GM19238 (cell line): ENCODE data around the gene FGF19.

Experiments used
- DNase-seq: peaks from one replicate; pipeline ENCODE4 v3.0.0; 2011; ENCODE audit warnings: low spot score; ENCODE audit not compliant: insufficient read length

FGF19 gene

DNA sequence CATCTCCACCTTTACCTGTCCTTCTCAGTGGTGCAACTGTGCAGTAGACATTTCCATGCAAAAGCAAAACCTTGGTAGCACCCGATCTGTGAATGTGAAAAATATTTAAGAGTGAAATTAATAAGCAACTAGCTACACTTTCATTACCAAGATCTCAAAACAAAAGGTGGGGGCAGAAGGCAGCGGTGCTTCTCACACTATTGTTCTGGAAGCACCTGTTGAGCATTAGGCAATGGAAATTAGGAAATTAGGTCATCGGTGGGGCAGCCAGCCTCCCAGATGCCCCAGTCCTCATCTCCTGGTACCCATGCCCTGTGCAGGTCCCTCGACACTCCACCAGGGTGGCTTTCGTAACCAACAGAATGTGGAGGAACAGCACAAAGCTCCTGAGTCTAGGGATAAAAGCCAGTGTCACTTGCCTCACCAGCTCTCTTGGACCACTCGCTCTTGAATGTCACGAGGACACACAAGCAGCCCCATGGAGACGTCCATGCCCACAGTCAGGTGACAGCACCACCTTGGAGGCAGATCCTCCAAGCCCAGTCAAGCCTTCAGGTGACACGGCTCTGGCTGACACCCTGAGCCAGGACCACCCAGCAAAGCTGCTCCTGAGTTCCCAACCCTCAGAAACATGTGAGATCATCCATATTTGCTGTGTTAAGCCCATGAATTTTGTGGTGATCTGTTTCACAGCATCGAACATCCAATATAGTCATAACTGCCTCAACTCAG, 31.9 kb downstream of the FGF19 start:
- no peak for DNase-seq

DNA sequence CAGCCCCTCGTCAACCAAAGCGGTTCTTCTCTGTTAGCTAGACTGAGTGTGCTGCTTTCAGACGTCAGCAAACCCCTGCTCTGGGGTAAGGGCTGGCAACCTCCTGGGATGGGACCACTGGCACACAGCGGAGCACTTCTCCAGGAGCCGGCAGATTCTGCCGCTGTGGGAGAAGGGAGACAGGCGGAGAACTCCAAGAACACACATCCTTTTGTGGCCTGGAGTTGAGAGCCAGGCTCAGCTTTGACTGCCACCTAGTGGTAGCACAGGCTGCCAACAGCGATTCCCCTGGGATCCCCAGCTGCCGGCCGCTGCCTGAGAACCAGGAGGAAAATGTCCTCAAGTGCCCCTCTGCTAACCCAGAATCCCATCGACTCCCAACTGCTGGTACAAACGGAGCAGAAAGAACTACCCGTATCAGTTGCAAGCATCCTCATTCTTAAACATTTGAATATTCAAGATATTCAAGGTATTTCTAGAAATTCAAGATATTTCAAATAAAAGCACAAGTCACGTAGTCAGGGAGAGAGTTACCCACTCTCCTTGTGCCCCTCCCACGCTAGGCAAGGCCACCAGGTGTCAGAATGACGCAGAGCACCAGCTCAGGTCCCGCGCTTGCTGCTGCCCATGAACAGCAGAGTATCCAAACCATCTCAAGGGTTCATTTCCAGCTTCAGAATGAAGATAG, 33.5 kb downstream of the FGF19 start:
- DNase-seq = peak; percentile 85

DNA sequence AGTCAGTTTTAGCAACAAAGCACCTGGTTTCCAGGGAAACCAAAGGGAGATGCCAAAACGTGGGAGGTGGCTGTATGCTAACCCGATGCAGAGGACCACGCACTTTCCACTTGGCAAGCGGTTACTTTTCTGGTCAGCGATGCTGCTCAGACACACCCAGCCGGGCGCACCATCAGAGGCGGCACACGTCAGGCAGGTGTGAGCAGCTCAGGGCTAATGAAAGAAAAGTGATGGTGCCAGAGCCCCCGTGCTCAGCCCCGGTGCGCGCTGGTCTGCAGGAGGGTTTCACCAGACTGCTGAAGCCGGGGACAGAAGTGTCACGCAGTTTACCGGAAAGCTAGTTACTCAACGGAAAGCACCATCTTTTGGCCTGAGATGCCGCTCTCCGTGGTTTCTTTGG, 34.3 kb downstream of the FGF19 start:
- DNase-seq = no peak

DNA sequence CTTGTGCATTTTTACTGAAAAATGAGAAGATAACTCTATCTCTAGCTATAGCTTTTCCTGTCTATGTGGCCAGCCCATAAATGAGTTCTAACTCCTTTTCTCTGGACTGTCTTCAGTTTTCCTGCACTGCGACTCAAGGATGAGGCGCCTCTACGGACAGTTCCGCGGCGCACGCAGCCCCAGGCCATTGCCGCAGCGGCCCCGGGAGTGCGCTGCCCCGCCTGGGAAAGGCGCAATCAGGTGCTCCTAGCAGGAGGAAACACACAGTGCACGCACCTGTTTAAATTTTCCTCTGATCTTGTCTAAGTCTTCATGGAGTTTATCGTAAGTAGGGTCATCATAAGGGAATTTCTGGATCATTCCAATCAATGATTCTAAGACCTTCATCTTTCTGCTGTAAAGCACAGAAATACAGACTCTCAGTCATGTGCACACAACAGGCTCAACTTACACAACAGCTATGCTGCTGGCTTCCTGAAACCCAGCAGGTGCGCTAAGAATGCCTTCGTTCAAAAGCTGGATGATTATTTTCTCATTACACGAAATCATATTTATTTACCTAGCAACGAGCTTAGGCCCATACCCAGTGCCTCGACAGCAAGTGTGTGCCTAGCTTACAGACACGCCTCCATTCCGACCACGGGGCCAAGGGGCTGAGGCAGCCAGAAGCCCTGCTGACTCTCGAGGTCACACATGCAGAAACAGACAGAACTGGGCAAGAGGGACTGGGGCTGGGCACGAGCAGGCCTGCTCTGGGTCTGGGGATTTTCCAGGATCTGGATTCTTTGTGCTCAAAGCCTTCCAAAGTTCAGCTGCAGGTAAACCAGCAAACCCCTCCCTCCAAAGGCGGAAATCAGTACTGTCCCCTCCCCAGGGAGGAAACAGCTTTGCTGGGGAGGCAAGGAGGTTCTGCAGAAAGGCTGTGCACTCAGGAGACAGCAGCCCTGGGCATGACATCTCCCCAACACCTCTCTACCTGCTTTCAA, 35.9 kb downstream of the FGF19 start:
- DNase-seq = no peak

DNA sequence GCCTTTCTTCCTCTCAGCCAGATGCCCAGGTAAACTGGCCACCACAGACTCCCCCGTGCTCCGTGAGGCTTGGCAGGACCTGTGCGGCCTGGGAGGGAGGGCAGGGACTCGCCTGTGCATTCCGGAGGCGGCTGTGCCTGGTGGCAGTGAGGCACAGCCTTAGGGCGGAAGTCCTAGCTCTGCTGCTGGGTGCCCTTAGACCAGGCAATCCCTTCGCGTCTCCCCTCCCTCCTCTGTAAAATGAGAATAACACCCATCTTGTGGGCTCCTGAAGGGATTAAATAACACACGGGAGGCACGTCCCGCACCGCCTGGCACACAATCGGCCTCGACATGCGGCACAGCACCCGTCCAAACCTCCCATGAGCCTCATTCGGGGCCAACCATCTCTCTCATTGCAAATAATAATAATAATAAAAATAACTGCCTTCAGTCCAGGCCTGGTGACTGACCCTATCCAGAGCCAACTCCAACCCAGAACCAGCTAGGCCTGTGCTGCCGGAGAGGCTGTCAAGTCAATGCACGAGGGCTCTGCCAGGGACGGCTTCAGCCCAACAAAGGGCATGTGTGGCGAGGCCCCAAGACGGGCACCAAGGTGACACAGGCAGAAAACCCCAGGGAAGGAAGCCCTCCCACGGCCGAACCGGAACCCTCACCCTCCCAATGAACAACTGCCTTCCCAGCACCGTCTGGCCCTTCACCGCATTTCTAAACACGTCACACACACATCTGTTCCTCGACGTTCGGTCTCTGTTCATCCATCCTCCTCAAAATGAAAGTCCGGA, 36.9 kb downstream of the FGF19 start:
- no peak for DNase-seq

DNA sequence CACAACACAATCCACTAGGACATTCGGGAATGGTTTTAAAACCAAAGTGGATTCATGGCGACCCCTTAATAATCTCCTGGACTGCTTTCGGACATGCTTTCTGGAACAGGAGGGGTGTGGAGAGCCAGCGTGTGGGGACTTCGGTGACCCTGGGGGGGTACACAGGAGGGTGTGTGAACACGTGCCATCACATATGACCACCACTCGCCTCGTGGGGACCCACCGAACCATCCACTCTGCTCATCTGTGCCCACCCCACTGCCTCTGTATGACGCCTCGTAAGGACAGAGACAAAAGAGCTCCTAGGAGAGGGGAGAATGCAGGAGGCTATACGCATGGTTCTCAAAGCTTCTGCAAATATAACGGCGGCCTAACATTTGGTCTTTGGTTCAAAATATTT, 37.6 kb downstream of the FGF19 start:
- DNase-seq = no peak

DNA sequence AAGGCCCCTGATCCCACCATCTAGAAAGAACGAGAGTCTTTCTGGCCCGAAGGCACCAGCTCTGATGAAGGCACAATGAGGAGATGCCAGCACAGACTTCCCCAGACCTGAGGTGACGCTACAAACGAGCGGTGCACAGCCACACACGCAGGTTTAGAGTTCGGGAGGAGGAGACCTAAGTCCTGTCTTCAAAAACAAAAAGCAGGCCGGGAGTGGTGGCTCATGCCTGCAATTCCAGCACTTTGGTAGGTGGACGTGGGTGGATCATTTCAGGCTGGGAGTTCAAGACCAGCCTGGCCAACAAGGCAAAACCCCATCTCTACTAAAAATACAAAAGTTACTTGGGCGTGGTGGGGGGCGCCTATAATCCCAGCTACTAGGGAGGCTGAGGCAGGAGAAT, 38.2 kb downstream of the FGF19 start:
- DNase-seq = no peak

DNA sequence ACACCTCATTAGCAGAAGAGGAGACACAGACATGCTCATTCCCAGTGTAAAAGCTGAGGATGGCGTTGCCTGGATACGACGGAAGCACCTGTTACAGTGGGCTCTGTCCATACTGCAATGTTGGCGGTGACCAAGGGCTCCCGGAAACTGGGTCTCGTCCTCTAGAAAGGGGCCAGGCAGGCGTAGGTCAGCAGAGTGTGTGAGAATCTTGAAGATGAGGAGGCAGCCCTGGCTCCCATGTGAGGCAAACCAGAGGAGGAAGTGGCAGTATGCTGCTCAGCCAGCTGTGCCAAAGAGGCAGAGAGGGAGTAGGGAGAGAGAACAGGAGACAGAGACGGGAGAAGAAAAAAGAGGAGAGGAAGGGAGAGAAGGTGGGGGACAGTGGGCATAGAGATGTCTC, 38.9 kb downstream of the FGF19 start:
- DNase-seq = no peak

DNA sequence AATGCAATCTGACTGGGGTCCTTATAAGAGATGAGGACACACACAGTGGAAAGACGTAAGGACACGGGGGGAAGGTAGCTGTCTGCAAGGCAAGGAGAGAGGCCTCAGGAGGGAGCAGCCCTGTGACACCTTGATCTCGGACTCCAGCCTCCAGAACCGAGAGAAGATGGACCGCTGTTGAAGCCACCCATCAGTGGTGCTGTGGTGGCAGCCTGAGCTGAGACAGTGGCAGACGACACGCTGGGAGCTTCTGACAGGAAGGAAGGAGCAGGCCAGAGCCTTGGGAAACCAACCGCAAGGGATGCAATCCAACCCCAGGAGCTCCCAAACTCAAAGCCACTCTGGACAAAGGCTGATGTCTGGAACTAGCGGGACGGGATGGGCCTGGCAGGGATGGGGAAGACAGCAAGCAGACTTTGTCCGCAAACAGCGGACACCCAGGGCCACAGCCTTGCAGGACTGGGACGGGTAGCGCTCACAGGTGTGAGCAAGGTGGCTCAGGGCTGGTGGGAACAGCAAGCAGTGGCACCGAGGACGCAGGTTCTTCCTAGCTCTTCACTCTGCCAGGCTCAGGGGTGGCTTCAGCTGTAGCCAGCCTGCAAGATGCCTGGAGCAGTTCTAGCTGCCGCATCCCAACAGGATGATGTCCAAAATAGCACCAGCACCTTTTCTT, 39.6 kb downstream of the FGF19 start:
- no peak for DNase-seq

DNA sequence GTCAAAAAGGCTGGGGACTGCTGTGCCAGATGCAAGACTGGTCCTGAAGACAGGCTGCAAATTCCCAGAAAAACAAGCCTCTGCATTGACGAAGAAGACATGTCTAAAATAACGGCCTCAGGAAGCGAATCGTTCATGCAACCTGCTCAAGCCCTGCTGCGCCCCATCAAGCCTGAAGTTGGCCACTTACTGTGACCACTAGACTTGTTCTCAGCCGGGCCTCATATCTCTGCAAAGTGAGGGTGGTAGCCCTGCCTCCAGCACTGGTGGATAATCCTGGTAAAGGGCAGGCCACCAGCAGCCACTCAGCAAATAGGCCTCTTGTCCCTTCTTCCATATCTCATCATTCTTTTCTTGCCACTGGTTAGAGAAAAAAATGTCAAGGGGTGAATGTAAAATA, 40.5 kb downstream of the FGF19 start:
- DNase-seq = no peak

DNA sequence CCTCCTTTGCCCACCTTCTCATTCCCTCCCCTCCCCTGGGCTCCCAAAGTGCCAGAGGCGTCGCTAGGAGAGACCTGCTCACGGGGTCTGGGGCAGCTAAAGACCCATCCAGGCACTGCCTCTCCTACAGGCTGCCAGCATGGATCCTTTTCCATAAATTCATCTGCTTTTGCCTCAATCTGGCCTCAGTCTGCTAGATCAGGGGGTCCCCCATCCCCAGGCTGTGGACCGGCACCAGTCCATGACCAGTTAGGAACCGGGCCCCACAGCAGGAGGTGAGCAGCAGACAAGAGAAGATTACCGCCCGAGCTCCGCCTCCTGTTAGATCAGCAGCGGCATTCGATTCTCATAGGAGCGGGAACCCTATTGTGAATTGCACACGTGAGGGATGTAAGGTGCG, 41.0 kb downstream of the FGF19 start:
- no peak for DNase-seq

DNA sequence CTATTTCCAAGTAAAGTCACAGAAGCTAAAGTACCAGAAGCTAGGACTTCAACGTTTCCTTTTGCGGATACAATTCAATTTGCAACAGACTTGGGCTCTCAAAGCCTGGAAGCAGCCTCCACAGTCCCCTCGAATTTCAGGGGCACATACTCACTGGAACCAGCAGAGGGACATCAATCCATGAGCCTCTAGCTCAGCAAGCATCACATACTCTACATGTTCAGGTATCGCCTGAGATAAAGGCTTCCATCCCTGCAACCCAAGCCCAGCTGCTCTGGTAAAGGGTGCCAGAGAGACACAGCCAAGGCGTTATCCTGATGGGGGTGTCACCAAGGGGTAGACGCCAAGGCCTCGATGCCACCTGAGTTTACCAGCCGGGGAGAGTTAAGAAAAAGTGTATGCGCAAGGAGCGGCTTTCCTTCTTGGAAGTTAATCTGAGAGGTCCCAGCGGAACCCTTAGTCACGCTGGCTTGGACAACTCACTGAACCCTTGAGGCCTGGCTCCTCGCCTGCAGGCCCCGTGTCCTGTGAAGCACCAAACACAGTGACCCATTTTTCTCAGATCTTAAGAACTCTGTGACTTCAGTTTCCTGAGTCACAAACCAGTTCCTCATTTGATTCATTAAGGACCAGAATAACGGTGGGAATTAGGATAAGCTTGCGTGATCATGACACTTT, 41.7 kb downstream of the FGF19 start:
- no peak for DNase-seq

DNA sequence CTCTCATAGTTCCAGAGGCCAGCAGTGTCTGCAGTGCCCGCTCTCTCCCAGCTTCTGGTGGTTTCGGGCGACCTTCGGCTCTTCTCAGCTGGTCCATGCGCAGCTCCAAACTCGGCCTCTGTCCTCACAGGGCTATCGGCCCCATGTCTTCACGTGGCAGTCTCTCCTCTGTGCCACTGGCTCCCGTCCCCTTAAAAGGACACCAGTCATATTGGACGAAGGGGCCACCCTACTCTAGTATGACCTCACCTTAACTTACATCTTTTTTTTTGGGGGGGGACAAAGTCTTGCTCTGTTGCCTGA, 42.5 kb downstream of the FGF19 start:
- no peak for DNase-seq

DNA sequence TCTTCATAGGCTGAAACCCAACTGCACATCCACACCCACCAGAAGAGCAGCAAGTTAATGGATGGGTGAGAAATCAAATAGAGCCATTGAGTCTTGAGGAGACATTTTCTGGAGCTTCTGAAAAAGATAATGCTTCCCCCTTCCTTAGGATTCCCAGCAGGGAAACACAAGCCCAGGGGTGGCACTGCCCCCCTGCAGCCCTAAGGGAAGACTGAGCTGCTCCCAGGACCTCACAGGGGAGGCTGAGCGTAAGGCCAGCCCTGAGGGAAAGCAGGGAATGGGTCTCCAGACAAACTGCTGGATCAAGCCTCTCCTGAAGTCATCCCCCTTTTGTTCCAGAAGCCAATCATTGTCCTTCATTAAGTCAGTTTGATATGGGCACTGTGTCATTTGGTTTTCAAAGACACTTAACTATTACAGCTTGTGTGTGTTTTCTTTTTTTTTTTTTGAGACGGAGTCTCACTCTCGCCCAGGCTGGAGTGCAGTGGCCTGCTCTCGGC, 43.8 kb downstream of the FGF19 start:
- DNase-seq = no peak

DNA sequence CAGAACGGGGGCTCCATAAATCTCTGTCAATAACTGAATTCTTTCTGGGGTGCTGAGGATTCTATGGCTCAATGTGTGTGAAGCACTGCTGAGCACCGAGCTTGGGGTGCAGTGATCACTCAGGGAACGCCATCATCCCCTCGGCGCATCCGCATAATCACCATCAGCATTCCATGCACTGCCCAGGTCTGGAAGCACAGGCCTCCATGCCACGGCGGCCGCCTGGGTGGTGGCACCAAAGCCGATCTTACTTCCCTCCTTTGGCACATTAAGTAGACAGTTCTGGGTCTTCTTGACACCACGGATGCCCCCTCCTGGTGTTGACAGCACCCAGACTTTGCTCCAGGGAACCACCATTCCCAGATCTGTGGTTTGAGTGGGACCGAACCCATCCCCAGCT, 44.2 kb downstream of the FGF19 start:
- DNase-seq = no peak

DNA sequence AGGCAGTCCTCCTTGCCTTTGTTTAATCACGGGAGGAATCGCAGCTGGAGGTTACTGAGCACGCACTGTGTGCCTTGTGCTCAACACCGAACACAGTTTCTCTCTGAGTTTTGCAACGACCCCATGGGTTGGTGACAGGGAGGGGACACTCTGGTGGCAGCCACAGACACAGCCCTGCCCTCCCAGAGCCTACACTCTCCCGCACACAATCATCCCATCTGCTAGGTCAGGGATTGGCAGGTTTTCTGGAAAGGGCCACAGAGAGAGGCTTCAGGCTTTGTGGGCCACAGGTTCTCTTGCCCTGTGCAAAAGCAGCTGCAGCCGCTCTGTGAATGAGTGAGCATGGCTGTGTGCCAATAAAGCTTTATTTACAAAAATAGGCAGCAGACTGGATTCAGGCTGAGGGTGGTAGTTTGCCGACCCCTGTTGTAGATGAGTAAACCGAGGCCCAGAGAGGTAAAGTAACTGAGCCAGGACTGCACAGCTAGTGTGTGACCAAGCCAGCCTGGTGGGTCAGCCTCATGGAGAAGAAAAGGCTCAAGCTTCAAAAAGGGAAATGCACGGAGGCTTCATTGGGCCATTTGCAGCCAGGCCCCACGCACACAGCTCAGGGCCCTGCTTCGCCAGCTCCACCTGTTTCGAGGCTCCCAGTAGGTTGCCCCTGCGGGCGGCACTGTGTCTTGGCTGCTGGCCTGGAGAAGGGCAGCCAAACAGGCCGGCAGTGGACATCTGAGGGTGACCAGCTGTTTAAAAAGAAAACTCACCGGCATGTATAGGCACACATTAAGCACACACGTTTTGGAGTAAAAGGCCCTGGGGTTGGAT, 45.0 kb downstream of the FGF19 start:
- DNase-seq = no peak

DNA sequence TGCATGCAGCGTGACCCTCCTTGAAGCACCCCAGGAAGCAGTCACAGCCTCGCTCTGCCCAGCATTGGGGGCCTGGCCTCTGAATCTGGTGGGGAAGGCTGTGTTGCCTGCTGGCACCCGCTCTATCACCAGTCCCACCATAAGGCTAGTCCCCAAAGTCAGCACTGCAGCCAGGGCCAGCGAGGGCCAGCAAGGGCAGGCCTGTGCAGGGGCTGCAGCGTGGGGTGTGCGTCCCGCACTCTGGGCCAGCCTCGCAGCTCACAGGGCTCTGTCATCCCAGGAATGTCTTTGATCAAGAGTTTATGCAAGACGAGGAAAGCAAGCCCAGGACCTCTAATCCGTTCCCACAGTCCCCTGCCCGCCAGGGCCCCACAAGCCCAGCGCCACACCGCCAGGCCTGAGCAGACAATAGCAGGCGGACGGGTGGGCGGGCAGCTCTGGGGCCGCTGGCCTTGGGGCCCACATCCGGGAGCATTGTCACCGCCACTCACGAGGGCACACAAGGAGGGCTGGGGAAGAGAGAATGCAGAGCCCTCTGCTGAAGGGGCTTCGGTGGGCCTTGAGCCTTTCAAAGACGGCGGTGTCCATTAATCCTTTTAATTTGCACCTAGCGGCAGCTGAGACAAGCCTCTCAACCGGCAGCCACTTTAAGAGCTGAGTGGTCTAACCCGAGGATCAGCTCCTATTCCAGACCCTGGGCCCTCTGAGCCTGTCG, 45.8 kb downstream of the FGF19 start:
- DNase-seq = no peak

DNA sequence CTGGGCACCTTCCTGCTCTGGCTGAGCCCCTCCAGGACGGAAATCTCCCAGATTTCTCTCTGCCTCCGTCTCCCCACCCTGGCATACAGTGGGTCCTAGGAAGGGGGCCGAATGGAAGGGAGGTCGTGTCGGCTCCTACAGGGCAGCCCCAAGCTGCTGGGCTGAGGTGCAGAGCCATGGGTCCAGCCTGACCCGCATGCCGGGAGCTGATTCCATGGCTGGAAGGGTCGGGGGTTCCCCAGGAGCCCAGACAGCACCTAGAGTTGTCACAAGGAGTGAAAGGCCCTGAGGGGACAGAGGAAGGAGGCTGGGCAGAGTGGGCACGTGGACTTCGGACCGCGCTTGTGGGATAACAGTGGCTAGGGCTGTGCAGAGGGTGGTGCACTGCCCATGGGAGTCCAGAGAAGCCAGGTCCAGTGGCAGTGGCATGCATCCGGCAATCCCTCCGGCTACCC, 46.3 kb downstream of the FGF19 start:
- no peak for DNase-seq
